Breast epithelium (tissue), 3 donors: ENCODE results near the gene ABR.

ENCODE experiments used
- POLR2A ChIP-seq: fragments of 450-650 bp; IDR thresholded peaks from one replicate; pipeline ENCODE4 v1.6.1; 2016; ENCODE audit warnings: antibody characterized with exemption, mild to moderate bottlenecking, moderate library complexity
- POLR2AphosphoS5 ChIP-seq, 3 donors: sonication (generic); formaldehyde crosslinking; IDR thresholded peaks; one replicate each; pipeline ENCODE4 v1.6.1; 2017; ENCODE audit warnings: antibody characterized with exemption in 3 of 3
- TF ChIP-seq, protein P1 (sequence below), 3 donors: fragments of 450-650 bp; IDR thresholded peaks; one replicate each; pipeline ENCODE4 v1.5.1; 2016 to 2017; ENCODE audit warnings: antibody characterized with exemption in 3 of 3, mild to moderate bottlenecking in 3 of 3, moderate library complexity in 3 of 3

- TF ChIP-seq, protein P1, sequence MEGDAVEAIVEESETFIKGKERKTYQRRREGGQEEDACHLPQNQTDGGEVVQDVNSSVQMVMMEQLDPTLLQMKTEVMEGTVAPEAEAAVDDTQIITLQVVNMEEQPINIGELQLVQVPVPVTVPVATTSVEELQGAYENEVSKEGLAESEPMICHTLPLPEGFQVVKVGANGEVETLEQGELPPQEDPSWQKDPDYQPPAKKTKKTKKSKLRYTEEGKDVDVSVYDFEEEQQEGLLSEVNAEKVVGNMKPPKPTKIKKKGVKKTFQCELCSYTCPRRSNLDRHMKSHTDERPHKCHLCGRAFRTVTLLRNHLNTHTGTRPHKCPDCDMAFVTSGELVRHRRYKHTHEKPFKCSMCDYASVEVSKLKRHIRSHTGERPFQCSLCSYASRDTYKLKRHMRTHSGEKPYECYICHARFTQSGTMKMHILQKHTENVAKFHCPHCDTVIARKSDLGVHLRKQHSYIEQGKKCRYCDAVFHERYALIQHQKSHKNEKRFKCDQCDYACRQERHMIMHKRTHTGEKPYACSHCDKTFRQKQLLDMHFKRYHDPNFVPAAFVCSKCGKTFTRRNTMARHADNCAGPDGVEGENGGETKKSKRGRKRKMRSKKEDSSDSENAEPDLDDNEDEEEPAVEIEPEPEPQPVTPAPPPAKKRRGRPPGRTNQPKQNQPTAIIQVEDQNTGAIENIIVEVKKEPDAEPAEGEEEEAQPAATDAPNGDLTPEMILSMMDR (IDR thresholded peaks at IDR 0.05): no peak
- TF ChIP-seq POLR2A (no peak), POLR2AphosphoS5 (IDR thresholded peaks at IDR 0.05) (no peak)
Observed at GRCh38 chr17:998111-998510, 181.7 kb downstream of the ABR start.
